HEK293 (cell line): ENCODE results near the gene ETV6.

Experiments
- CTCF ChIP-seq: fragments of 450-650 bp; formaldehyde crosslinking; IDR thresholded peaks from 2 replicates; pipeline ENCODE4 v1.5.1; 2016; ENCODE audit warnings: missing biosample characterization, missing genetic modification characterization
- ZNF114 ChIP-seq: fragments of 450-650 bp; formaldehyde crosslinking; IDR thresholded peaks from 2 replicates; pipeline ENCODE4 v1.5.0; 2017; ENCODE audit warnings: missing biosample characterization, missing genetic modification characterization

DNA sequence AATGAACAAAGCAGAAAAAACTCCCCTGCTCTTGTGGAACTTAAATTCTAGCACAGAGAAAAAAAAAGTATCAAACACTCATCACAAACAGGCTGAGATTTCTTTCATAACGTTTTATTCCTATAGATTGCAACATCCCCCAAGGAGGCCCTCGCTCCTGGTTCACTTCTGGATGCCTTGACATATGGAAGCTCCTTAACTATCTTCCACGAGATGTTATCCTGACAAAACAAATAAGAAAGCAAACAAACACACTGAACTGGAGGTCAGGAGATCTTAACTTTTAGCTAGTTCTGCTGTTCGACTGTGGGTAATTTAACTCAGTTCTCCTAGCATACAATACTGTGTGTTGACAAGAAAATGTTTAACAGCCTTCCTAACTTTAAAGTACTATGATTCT lies 104.8 kb downstream of the ETV6 start:
- TF ChIP-seq CTCF, result no peak
- no peak for TF ChIP-seq ZNF114 (tag by site-specific recombination)
